Liver (tissue), 9 donors: ENCODE measurements around the gene SLC22A12. TPM values are rescaled to one million over a fixed set of nuclear protein-coding genes. Genes with fewer than 3 reads are reported as not detected.

ENCODE experiments used
- DNase-seq: peaks from one replicate; pipeline ENCODE4 v3.0.0-alpha.2; 2017; ENCODE audit warnings: low spot score
- H3K27ac ChIP-seq, 2 donors: one replicate each; pipeline ENCODE4 v1.7.0; 2013; ENCODE audit warnings: inconsistent platforms in 2 of 2, low read length in 2 of 2, control low read depth in 1 of 2, low read depth in 1 of 2, mild to moderate bottlenecking in 1 of 2
- H3K27me3 ChIP-seq, 4 donors: one replicate each; pipeline versions ENCODE4 v1.6.1 to v1.7.0; 2013; ENCODE audit warnings: low read length in 3 of 4, inconsistent platforms in 1 of 4, mild to moderate bottlenecking in 1 of 4, moderate library complexity in 1 of 4; ENCODE audit not compliant: control insufficient read depth in 4 of 4, insufficient read depth in 4 of 4
- H3K36me3 ChIP-seq, 4 donors: one replicate each; pipeline versions ENCODE4 v1.6.1 to v1.7.0; 2013; ENCODE audit warnings: low read length in 3 of 4, mild to moderate bottlenecking in 3 of 4, low read depth in 1 of 4, moderate library complexity in 1 of 4; ENCODE audit not compliant: control insufficient read depth in 4 of 4, insufficient read depth in 3 of 4
- H3K4me1 ChIP-seq, 4 donors: one replicate each; pipeline versions ENCODE4 v1.6.1 to v1.7.0; 2013; ENCODE audit warnings: low read length in 3 of 4, mild to moderate bottlenecking in 3 of 4, moderate library complexity in 1 of 4; ENCODE audit not compliant: control insufficient read depth in 4 of 4, insufficient read depth in 4 of 4
- H3K4me3 ChIP-seq, 3 donors: one replicate each; pipeline versions ENCODE4 v1.6.1 to v1.7.0; 2013; ENCODE audit warnings: low read length in 3 of 3, control low read depth in 1 of 3, low read depth in 1 of 3, mild to moderate bottlenecking in 1 of 3
- H3K9ac ChIP-seq, 2 donors: one replicate each; pipeline ENCODE4 v1.7.0; 2013; ENCODE audit warnings: low read length in 2 of 2, mild to moderate bottlenecking in 2 of 2, moderate library complexity in 2 of 2, control low read depth in 1 of 2, low read depth in 1 of 2
- H3K9me3 ChIP-seq, 4 donors: one replicate each; pipeline versions ENCODE4 v1.6.1 to v1.7.0; 2013; ENCODE audit warnings: low read length in 3 of 4; ENCODE audit not compliant: control insufficient read depth in 4 of 4
- CTCF ChIP-seq: fragments of 150-350 bp; IDR thresholded peaks from 2 replicates; pipeline ENCODE4 v1.5.1; 2017; ENCODE audit warnings: improper control_type of control experiment, low read depth, low read length; ENCODE audit not compliant: missing input control
- EGR1 ChIP-seq, 2 donors: IDR thresholded peaks; 2 replicates each; pipeline ENCODE4 v1.6.1; 2016 to 2018; ENCODE audit warnings: antibody characterized with exemption in 2 of 2, low read depth in 2 of 2
- FOXA1 ChIP-seq: IDR thresholded peaks from 2 replicates; pipeline ENCODE4 v1.6.1; 2016; ENCODE audit warnings: antibody characterized with exemption
- GABPA ChIP-seq, 2 donors: IDR thresholded peaks in 1 of 2; conservative IDR thresholded peaks in 1 of 2; 2 replicates each; pipeline ENCODE4 v1.6.1; 2016; ENCODE audit warnings: antibody characterized with exemption in 2 of 2, mild to moderate bottlenecking in 1 of 2, moderate library complexity in 1 of 2
- HNF4A ChIP-seq, 2 donors: conservative IDR thresholded peaks; 2 replicates each; pipeline ENCODE4 v1.6.1; 2016; ENCODE audit warnings: antibody characterized with exemption in 2 of 2, mild to moderate bottlenecking in 2 of 2
- HNF4G ChIP-seq: IDR thresholded peaks from 2 replicates; pipeline ENCODE4 v1.6.1; 2016; ENCODE audit warnings: antibody characterized with exemption
- NR2F2 ChIP-seq: IDR thresholded peaks from 2 replicates; pipeline ENCODE4 v1.6.1; 2016; ENCODE audit warnings: antibody characterized with exemption
- RXRA ChIP-seq, 2 donors: IDR thresholded peaks; 2 replicates each; pipeline ENCODE4 v1.6.1; 2017 to 2018; ENCODE audit warnings: antibody characterized with exemption in 2 of 2, mild to moderate bottlenecking in 1 of 2
- SP1 ChIP-seq: IDR thresholded peaks from 2 replicates; pipeline ENCODE4 v1.6.1; 2018; ENCODE audit warnings: antibody characterized with exemption, mild to moderate bottlenecking
- TAF1 ChIP-seq: conservative IDR thresholded peaks from 2 replicates; pipeline ENCODE4 v1.6.1; 2016; ENCODE audit warnings: antibody characterized with exemption, mild to moderate bottlenecking
- YY1 ChIP-seq: IDR thresholded peaks from 2 replicates; pipeline ENCODE4 v1.6.1; 2016; ENCODE audit warnings: antibody characterized with exemption, mild to moderate bottlenecking
- ZBTB33 ChIP-seq: IDR thresholded peaks from 2 replicates; pipeline ENCODE4 v1.6.1; 2016; ENCODE audit warnings: antibody characterized with exemption
- WGBS: extraction: QIAGEN DNeasy Blood & Tissue Kit; methylation state at CpG from one replicate; pipeline ENCODE4 v1.1.7; 2013; 5-methylcytosine and 5-hydroxymethylcytosine counted together
- polyA plus RNA-seq, 2 donors: library from polyadenylated mRNA; stranded (reverse) in 1 of 2; unstranded in 1 of 2; fragments of 200-250 nt in 1 of 2; fragments of >200 nt in 1 of 2; fragmentation: Nextera tagmentation in 1 of 2; extraction: Ambion mirVana in 1 of 2; gene quantifications; one replicate each; pipeline versions ENCODE4 v1.2.1 to v1.2.3, GENCODE V29; 2013 to 2015
- total RNA-seq, 2 donors: library from RNA; depleted of rRNA; stranded (reverse); fragments of >200 nt; gene quantifications; one replicate each; pipeline ENCODE4 v1.2.3, GENCODE V29; 2014
- TF ChIP-seq, protein P1 (sequence below): IDR thresholded peaks from 2 replicates; pipeline ENCODE4 v1.6.1; 2016; ENCODE audit warnings: antibody characterized with exemption
- TF ChIP-seq, protein P2 (sequence below): IDR thresholded peaks from 2 replicates; pipeline ENCODE4 v1.6.1; 2016; ENCODE audit warnings: antibody characterized with exemption, mild to moderate bottlenecking
- TF ChIP-seq, protein P3 (sequence below): IDR thresholded peaks from 2 replicates; pipeline ENCODE4 v1.6.1; 2016; ENCODE audit warnings: antibody characterized with exemption
- donor health status: healthy.
- donor health status: healthy.
- donor health status: healthy.
- donor health status: healthy.
- donor health status: healthy.

The SLC22A12 gene
- total and polyA plus RNA-seq, 4 donors, result under 0.01 to 0.02 TPM; not detected in 2

- 77% methylated on average over 4 of the region's 4 CpGs for WGBS
- H3K27me3 ChIP-seq, result no peaks in the 10 kb centered on the region
- no peak overlapping the region for H3K9ac ChIP-seq
These were observed 34.0 kb downstream of the SLC22A12 start for GRCh38 chr11:64624883-64625481.

GRCh38 chr11:64626637-64627036 is 35.6 kb downstream of the SLC22A12 start:
- Histone ChIP-seq H3K9ac (no peak overlapping the region), H3K4me3 (no peak overlapping the region), H3K27me3 (no peaks in the 10 kb centered on the region), H3K36me3 (no peaks in the 10 kb centered on the region), H3K4me1 (no peaks in the 10 kb centered on the region), H3K9me3 (no peaks in the 10 kb centered on the region), H3K27ac (no peak overlapping the region)
- TF ChIP-seq GABPA (IDR thresholded peaks at IDR 0.05 in 1 of 2, conservative IDR thresholded peaks at IDR 0.05 in 1 of 2), result no peak
- TF ChIP-seq, protein P1, sequence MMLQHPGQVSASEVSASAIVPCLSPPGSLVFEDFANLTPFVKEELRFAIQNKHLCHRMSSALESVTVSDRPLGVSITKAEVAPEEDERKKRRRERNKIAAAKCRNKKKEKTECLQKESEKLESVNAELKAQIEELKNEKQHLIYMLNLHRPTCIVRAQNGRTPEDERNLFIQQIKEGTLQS, result no peak
- no peak for TF ChIP-seq RXRA (IDR thresholded peaks at IDR 0.05)
- no peak for DNase-seq
- 87% methylated on average over 9 of the region's 9 CpGs for WGBS

More at GRCh38 chr11:64624883-64625481, 34.0 kb downstream of the SLC22A12 start:
- Histone ChIP-seq H3K4me3 (no peak overlapping the region), H3K4me1 (peaks cover 7 to 14% (median 9%) of the 10 kb centered on the region in 4 donors), H3K9me3 (no peaks in the 10 kb centered on the region), H3K36me3 (no peaks in the 10 kb centered on the region), H3K27ac (no peak overlapping the region)
- TF ChIP-seq NR2F2 (no peak), FOXA1 (no peak), EGR1 (IDR thresholded peaks at IDR 0.05; ENCODE audit: low read depth in 2 of 2) (no peak), TAF1 (no peak), HNF4G (no peak)
- TF ChIP-seq, protein P2, sequence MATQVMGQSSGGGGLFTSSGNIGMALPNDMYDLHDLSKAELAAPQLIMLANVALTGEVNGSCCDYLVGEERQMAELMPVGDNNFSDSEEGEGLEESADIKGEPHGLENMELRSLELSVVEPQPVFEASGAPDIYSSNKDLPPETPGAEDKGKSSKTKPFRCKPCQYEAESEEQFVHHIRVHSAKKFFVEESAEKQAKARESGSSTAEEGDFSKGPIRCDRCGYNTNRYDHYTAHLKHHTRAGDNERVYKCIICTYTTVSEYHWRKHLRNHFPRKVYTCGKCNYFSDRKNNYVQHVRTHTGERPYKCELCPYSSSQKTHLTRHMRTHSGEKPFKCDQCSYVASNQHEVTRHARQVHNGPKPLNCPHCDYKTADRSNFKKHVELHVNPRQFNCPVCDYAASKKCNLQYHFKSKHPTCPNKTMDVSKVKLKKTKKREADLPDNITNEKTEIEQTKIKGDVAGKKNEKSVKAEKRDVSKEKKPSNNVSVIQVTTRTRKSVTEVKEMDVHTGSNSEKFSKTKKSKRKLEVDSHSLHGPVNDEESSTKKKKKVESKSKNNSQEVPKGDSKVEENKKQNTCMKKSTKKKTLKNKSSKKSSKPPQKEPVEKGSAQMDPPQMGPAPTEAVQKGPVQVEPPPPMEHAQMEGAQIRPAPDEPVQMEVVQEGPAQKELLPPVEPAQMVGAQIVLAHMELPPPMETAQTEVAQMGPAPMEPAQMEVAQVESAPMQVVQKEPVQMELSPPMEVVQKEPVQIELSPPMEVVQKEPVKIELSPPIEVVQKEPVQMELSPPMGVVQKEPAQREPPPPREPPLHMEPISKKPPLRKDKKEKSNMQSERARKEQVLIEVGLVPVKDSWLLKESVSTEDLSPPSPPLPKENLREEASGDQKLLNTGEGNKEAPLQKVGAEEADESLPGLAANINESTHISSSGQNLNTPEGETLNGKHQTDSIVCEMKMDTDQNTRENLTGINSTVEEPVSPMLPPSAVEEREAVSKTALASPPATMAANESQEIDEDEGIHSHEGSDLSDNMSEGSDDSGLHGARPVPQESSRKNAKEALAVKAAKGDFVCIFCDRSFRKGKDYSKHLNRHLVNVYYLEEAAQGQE, result no peak
- TF ChIP-seq, protein P3, sequence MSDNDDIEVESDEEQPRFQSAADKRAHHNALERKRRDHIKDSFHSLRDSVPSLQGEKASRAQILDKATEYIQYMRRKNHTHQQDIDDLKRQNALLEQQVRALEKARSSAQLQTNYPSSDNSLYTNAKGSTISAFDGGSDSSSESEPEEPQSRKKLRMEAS, result no peak
- TF ChIP-seq, protein P1, result no peak
- no peak for DNase-seq

DNA sequence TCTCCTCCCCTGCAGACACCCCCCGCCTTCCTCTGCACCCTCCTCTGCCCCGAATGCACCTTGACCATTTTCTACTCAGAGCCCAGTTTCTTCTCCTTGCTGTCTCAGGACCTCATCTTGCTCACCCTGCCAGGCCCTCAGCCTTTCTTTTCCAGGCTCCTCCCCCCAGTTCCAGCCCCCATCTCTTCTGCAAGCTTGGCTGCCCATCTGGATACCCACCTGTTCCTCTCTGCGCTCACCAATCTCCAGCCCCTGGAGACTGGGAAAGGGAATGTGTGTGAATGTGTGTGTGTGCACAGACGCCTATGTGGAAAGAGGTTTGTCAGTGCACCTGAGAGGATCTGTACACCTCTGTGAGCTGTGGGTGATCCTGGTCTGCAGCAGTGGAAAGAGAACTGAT is 36.4 kb downstream of the SLC22A12 start:
- no peak overlapping the region for H3K27ac ChIP-seq
- H3K9me3 ChIP-seq, result no peaks in the 10 kb centered on the region
- H3K9ac ChIP-seq, result no peak overlapping the region
- no peaks in the 10 kb centered on the region for H3K36me3 ChIP-seq
- no peaks in the 10 kb centered on the region for H3K4me1 ChIP-seq
- H3K4me3 ChIP-seq, result no peak overlapping the region
- DNase-seq, result no peak
- no peak for TF ChIP-seq CTCF
- TF ChIP-seq NR2F2, result no peak
- no peak for TF ChIP-seq ZBTB33
- no peak for TF ChIP-seq TAF1
- TF ChIP-seq SP1, result no peak
- no peak for TF ChIP-seq YY1
- TF ChIP-seq EGR1 (IDR thresholded peaks at IDR 0.05; ENCODE audit: low read depth in 2 of 2), result no peak
- no peak for TF ChIP-seq HNF4A (conservative IDR thresholded peaks at IDR 0.05)
- no peak for TF ChIP-seq HNF4G
- no peak for TF ChIP-seq RXRA (IDR thresholded peaks at IDR 0.05)
- no peaks in the 10 kb centered on the region for H3K27me3 ChIP-seq
- WGBS, result 90% methylated on average over 4 of the region's 4 CpGs
